Activated naive CD4-positive, alpha-beta T cell treated with anti-CD3 and anti-CD28 coated beads for 36 hours (primary cell): ENCODE measurements around the gene PHPT1. TPM values are rescaled to one million over a fixed set of nuclear protein-coding genes. Genes with fewer than 3 reads are reported as not detected.

Source experiments
- CTCF ChIA-PET: fragments of 350-600 bp; sonication (Branson Sonifier 250); formaldehyde crosslinking; loops from one replicate; lab custom pipeline; 2021; ENCODE audit warnings: antibody characterized with exemption; lab: Charles Lee
- DNase-seq: peaks from one replicate; pipeline ENCODE4 v3.0.0-alpha.2; 2020
- H3K27ac Mint-ChIP-seq: one replicate; pipeline ENCODE4 v1.8.0; 2021; ENCODE audit warnings: mild to moderate bottlenecking, mixed read lengths
- H3K27me3 Mint-ChIP-seq: one replicate; pipeline ENCODE4 v1.8.0; 2021; ENCODE audit warnings: low read depth, mixed read lengths
- H3K36me3 Mint-ChIP-seq: one replicate; pipeline ENCODE4 v1.8.0; 2021; ENCODE audit warnings: low read depth, mixed read lengths
- H3K4me1 Mint-ChIP-seq: one replicate; pipeline ENCODE4 v1.8.0; 2021; ENCODE audit warnings: low read depth, mixed read lengths
- H3K4me3 Mint-ChIP-seq: one replicate; pipeline ENCODE4 v1.8.0; 2021; ENCODE audit warnings: mild to moderate bottlenecking, moderate library complexity, mixed read lengths
- H3K9me3 Mint-ChIP-seq: one replicate; pipeline ENCODE4 v1.8.0; 2021; ENCODE audit warnings: mixed read lengths
- intact Hi-C: fragments of 100-400 bp; cut with micrococcal nuclease; formaldehyde crosslinking; loops from one replicate; pipeline ENCODE4 v1.15.1; 2023
- total RNA-seq, 2 experiments: library from RNA; stranded (reverse); gene quantifications; one replicate each; pipeline ENCODE4 v1.2.3, GENCODE V29; 2021

Gene PHPT1
- total RNA-seq, 2 experiments from 2014 or later = 110 to 116 TPM

DNA sequence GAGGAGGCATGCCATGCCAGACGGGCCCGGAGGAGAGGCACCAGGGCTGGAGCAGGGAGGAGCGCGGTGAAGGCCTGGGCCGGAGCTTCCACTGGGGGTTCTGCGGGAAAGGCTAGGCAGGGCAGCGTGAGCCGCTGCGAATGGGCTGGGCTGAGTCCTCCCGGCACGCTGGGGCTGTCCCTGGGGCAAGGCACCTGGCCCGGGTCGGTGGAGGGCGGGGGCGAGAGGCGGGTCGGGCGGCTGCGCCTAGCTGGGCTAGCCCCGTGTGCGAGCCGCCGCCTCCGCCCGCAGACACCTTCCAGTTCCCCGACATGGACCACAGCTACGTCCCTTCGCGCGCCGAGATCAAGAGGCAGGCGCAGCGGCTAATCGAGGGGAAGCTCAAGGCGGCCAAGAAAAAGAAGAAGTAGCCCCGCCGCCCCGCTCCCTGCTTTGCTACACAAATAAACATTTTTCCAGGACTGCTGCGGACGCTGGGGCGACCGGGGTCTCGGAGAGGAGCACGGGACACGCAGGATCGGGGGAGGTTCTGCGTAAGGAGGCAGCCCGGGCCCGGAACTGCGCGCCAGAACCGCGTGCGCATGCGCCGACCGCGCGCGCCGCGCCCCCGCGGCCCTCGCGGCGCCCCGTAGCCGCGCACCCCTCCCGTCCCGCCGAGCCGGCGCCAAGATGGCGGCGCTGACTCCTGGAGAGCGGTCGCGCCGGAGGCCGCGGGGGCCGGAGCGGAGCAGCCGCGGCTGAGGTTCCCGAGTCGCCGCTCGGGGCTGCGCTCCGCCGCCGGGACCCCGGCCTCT lies 41.7 kb upstream of the PHPT1 start, which contains the start of gene RABL6:
TSS of gene RABL6 (plus strand) at position 668 of the 794 bp plus-strand sequence. CDS start 249 bp downstream, outside the sequence.
- Mint-ChIP-seq H3K4me1 (peaks cover 32% of the 10 kb centered on the region), H3K36me3 (peaks cover 12% of the 10 kb centered on the region), H3K4me3 (peak within 1 kb of the TSS; percentile 82), H3K27me3 (no peaks in the 10 kb centered on the region), H3K27ac (peak within 1 kb of the TSS; percentile 88), H3K9me3 (no peaks in the 10 kb centered on the region)
- DNase-seq = peak; percentile 76
- CTCF ChIA-PET = interaction anchor here (2.1 to 5.1 kb wide), 3 partner anchors 14 to 35 kb away, joined by 6 to 28 read pairs (median 8); partner anchors contain the start of genes AJM1 and TMEM141
- intact Hi-C loops = loop anchor here (1.0 to 5.0 kb wide), 5 partner anchors 17 to 395 kb away; partner anchors contain the start of genes PAXX, PHPT1, TMEM141 and TPRN

GRCh38 chr9:136808075-136808805 lies 41.0 kb upstream of the PHPT1 start:
- Mint-ChIP-seq H3K27me3 (no peaks in the 10 kb centered on the region), H3K36me3 (peaks cover 18% of the 10 kb centered on the region), H3K4me3 (peak overlapping the region; percentile 76), H3K4me1 (peaks cover 38% of the 10 kb centered on the region), H3K27ac (peak overlapping the region; percentile 18), H3K9me3 (no peaks in the 10 kb centered on the region)
- DNase-seq = peak; percentile 40
- intact Hi-C loops = loop anchor here (5.0 kb wide), 2 partner anchors 79 to 394 kb away; partner anchors contain the start of genes TPRN and TRAF2
- CTCF ChIA-PET = interaction anchor here (0.7 to 5.1 kb wide), 6 partner anchors 12 to 51 kb away, joined by 3 to 28 read pairs (median 6); partner anchors contain the start of genes AJM1, CCDC183 and TMEM141

GRCh38 chr9:136808806-136809158 lies 40.4 kb upstream of the PHPT1 start:
- intact Hi-C loops = loop anchor here (5.0 kb wide), 2 partner anchors 79 to 394 kb away; partner anchors contain the start of genes TPRN and TRAF2
- Mint-ChIP-seq H3K9me3 (no peaks in the 10 kb centered on the region), H3K27ac (peak overlapping the region; percentile 18), H3K4me3 (peak overlapping the region; percentile 74), H3K27me3 (no peaks in the 10 kb centered on the region), H3K4me1 (peaks cover 38% of the 10 kb centered on the region), H3K36me3 (peaks cover 23% of the 10 kb centered on the region)
- DNase-seq = no peak
- CTCF ChIA-PET = interaction anchor here (0.7 to 0.9 kb wide), 3 partner anchors 13 to 51 kb away, joined by 3 to 5 read pairs (median 3); partner anchors contain the start of gene CCDC183

DNA sequence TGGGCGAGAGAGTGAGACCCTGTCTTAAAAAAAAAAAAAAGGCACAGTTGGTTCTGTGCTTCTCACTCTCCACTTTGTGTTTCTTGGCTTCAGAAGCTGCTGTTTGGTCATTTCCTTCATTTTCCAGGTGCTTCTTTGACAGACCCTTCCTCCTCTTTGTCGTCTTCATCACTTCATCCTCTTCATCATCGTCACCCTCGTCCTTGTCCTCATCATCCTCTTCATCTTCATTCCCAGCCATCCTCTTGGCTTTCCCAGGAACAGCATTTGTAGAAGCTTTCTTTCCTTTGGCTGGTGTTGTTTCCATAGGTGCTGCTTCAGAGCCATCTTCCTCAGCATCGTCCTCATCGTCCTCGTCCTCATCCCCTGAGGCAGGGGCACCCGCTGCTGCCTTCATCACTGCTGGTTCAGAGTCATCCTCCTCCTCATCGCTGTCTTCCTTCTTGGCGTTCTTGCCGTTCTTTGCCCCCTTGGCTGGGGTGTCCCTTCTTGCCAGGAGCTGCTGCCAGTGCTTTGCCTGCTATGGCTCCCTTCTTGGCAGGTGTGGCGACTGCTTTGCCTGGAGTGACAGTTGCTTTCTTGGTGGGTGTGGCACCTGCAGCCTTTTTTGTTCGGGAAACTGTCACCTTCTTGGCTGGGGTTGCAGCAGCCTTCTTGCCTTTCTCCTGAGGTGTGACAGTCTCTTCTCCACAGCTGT lies 34.3 kb upstream of the PHPT1 start:
- intact Hi-C loops = no loop called here
- Mint-ChIP-seq H3K4me1 (peaks cover 22% of the 10 kb centered on the region), H3K36me3 (peaks cover 24% of the 10 kb centered on the region), H3K9me3 (no peaks in the 10 kb centered on the region), H3K27me3 (no peaks in the 10 kb centered on the region), H3K4me3 (no peak overlapping the region), H3K27ac (no peak overlapping the region)
- DNase-seq = no peak
- CTCF ChIA-PET = interaction anchor here (0.6 to 1.7 kb wide), 3 partner anchors 20 to 648 kb away, joined by 3 to 4 read pairs (median 3); no protein-coding TSS in a partner anchor

- Mint-ChIP-seq H3K27me3 (no peaks in the 10 kb centered on the region), H3K4me1 (peaks cover 19% of the 10 kb centered on the region), H3K36me3 (peaks cover 23% of the 10 kb centered on the region), H3K4me3 (no peak overlapping the region), H3K27ac (no peak overlapping the region), H3K9me3 (no peaks in the 10 kb centered on the region)
- intact Hi-C loops = no loop called here
- CTCF ChIA-PET = interaction anchor here (0.6 to 1.7 kb wide), 3 partner anchors 19 to 389 kb away, joined by 3 to 4 read pairs (median 3); no protein-coding TSS in a partner anchor
- no peak for DNase-seq
Measured at GRCh38 chr9:136815422-136815782, 33.8 kb upstream of the PHPT1 start.

DNA sequence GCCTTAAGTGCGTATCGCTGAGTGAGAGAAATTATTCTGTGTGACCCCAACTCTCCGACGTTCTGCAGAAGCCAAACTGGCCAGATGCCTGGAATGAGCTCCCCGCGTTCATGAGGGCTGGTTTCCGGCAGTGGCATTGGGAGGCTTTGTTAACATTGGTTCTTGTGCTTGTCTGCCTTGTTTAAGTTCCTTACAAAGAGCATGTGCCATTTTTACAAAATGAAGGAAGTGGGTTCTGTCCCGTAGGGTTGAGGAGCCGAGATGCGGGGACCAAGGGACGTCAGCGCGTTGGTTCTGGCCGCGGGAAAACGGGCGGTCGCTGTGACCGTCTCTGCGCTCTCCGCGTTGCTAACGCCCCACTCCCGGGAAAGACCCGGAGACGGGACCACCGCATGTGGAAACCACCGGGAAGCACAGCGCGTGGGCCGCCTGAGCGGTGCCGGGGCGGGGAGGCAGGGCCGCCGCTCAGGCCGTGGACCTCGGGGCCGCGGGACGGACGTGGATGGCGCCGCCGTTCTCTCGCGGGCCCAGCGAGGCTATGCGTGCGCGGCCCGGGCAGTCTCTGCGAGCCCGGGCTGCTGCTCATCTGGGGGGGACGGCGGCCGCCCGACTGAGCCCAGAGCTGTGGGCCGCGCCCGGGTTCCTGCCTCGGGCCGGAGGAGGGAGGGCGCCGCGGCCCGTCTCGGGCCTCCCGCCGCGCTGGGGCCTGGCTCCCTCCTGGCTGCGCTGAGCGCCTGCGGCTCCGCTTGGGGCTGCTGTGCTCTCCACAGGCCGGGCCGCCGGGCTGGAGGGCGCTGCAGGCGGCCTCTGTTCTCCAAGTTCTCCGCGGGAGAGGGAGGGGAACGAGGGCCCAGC lies 28.0 kb upstream of the PHPT1 start:
- CTCF ChIA-PET = no interaction called here
- no peak for DNase-seq
- Mint-ChIP-seq H3K27me3 (no peaks in the 10 kb centered on the region), H3K4me3 (no peak overlapping the region), H3K4me1 (peaks cover 8% of the 10 kb centered on the region), H3K9me3 (no peaks in the 10 kb centered on the region), H3K27ac (no peak overlapping the region), H3K36me3 (peaks cover 8% of the 10 kb centered on the region)
- intact Hi-C loops = no loop called here

DNA sequence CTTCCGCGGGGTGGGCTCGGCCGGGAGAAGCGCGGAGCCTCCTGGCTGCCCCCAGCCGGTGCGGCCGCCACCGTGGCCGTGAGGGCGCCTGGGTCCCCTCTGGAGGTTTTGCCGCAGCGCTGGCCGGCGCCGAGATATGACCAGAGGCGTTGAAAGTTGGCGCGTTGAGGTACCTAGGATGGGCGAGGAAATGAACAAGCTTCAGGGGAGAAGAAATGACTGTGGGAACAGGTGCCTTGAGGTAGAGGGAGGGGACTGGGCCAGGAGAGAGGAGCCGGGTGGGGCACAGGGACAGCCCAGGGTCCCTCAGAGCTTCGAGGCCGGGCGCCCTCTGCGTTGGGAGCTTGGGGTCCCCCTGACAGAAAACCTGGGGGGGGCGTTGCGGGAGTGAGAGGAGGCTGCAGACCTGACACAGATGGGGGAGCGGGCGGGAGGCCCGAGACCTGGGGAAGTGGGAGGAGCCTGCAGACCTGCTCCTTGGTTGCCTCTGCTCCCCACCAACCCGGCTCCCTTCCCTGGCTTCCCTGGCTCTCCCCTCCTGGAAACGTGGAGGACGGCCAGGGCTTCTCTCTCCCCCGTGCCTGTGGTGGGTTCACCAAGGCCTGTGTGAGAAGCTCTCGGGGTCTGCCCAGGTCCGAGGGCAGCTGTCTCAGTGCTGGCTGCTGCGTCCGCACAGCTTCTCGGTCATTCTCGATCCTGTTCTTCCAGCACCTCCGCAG lies 27.2 kb upstream of the PHPT1 start:
- no peak for DNase-seq
- Mint-ChIP-seq H3K4me3 (no peak overlapping the region), H3K36me3 (peaks cover 7% of the 10 kb centered on the region), H3K27ac (no peak overlapping the region), H3K4me1 (peaks cover 7% of the 10 kb centered on the region), H3K27me3 (no peaks in the 10 kb centered on the region), H3K9me3 (no peaks in the 10 kb centered on the region)
- intact Hi-C loops = no loop called here
- CTCF ChIA-PET = interaction anchor here (1.1 kb wide), 1 partner anchor 22 kb away, joined by 3 read pairs; no protein-coding TSS in a partner anchor

GRCh38 chr9:136823136-136824046 lies 25.8 kb upstream of the PHPT1 start:
- Mint-ChIP-seq H3K27ac (no peak overlapping the region), H3K36me3 (peaks cover 5% of the 10 kb centered on the region), H3K9me3 (no peaks in the 10 kb centered on the region), H3K4me1 (peaks cover 5% of the 10 kb centered on the region), H3K27me3 (no peaks in the 10 kb centered on the region), H3K4me3 (no peak overlapping the region)
- intact Hi-C loops = no loop called here
- CTCF ChIA-PET = interaction anchor here (1.1 kb wide), 1 partner anchor 21 kb away, joined by 3 read pairs; no protein-coding TSS in a partner anchor
- no peak for DNase-seq

- peaks cover 7% of the 10 kb centered on the region for H3K36me3 Mint-ChIP-seq
- peaks cover 5% of the 10 kb centered on the region for H3K4me1 Mint-ChIP-seq
- no peak overlapping the region for H3K27ac Mint-ChIP-seq
- no peak for DNase-seq
- intact Hi-C loops = no loop called here
- CTCF ChIA-PET = interaction anchor here (0.8 kb wide), 1 partner anchor 222 kb away, joined by 3 read pairs; no protein-coding TSS in a partner anchor
- no peaks in the 10 kb centered on the region for H3K27me3 Mint-ChIP-seq
- no peak overlapping the region for H3K4me3 Mint-ChIP-seq
- H3K9me3 Mint-ChIP-seq = no peaks in the 10 kb centered on the region
Measured at GRCh38 chr9:136824496-136825225, 24.5 kb upstream of the PHPT1 start.
